Neural cell (in vitro differentiated cells): ENCODE measurements around the gene CXCL5. TPM values are rescaled to one million over a fixed set of nuclear protein-coding genes. Genes with fewer than 3 reads are reported as not detected.
"Not testable (repeated sequence)": the region's sequence is repeated elsewhere in the genome, so short reads cannot be mapped to it uniquely, and the experiment has no call there.

Source experiments
- H2AFZ ChIP-seq: fragments of 200-600, 300-800 bp; sonication (generic), shearing (Covaris generic); 2 replicates; pipeline ENCODE4 v1.6.0; 2014; ENCODE audit warnings: low read depth, mild to moderate bottlenecking, antibody characterized with exemption, low read length, moderate library complexity
- H3F3A ChIP-seq: fragments of 200-600 bp; shearing (Covaris generic); 2 replicates; pipeline ENCODE4 v1.6.1; 2016; ENCODE audit warnings: mild to moderate bottlenecking, moderate library complexity, mixed read lengths, antibody characterized with exemption, low read length; ENCODE audit not compliant: insufficient read depth, poor library complexity, severe bottlenecking
- H3K27ac ChIP-seq: fragments of 200-600, 300-800 bp; sonication (generic), shearing (Covaris generic); 2 replicates; pipeline ENCODE4 v1.5.1; 2014; ENCODE audit warnings: mild to moderate bottlenecking, low read length, moderate library complexity
- H3K27me3 ChIP-seq: fragments of 300-800, 200-600 bp; sonication (generic), shearing (Covaris generic); 2 replicates; pipeline ENCODE4 v1.6.0; 2014; ENCODE audit warnings: mild to moderate bottlenecking, low read depth, low read length, moderate library complexity; ENCODE audit not compliant: insufficient read depth
- H3K36me3 ChIP-seq: fragments of 300-800, 200-600 bp; sonication (generic), shearing (Covaris generic); 2 replicates; pipeline ENCODE4 v1.5.1; 2014; ENCODE audit warnings: mild to moderate bottlenecking, antibody characterized with exemption, low read length, moderate library complexity; ENCODE audit not compliant: insufficient read depth
- H3K4me2 ChIP-seq: fragments of 300-800, 200-600 bp; sonication (generic), shearing (Covaris generic); 2 replicates; pipeline ENCODE4 v1.6.0; 2014; ENCODE audit warnings: mild to moderate bottlenecking, low read length
- H3K4me3 ChIP-seq: fragments of 300-800, 200-600 bp; sonication (generic), shearing (Covaris generic); 2 replicates; pipeline ENCODE4 v1.5.1; 2014; ENCODE audit warnings: mild to moderate bottlenecking, low read length, moderate library complexity
- H3K79me2 ChIP-seq: fragments of 200-600 bp; shearing (Covaris generic); replicated peaks from 2 replicates; pipeline ENCODE4 v1.6.0; 2014; ENCODE audit warnings: mild to moderate bottlenecking, low read length, moderate library complexity; ENCODE audit not compliant: insufficient read depth
- H3K9ac ChIP-seq: fragments of 300-800, 200-600 bp; sonication (generic), shearing (Covaris generic); 2 replicates; pipeline ENCODE4 v1.6.1; 2016; ENCODE audit warnings: mild to moderate bottlenecking, low read length, mixed read lengths
- H3K9me2 ChIP-seq: fragments of 200-600 bp; shearing (Covaris generic); 2 replicates; pipeline ENCODE4 v1.6.1; 2016; ENCODE audit warnings: mild to moderate bottlenecking, low read length, mixed read lengths; ENCODE audit not compliant: insufficient read depth
- H3K9me3 ChIP-seq: fragments of 200-600, 300-800 bp; sonication (generic), shearing (Covaris generic); 2 replicates; pipeline ENCODE4 v1.6.1; 2016; ENCODE audit warnings: mild to moderate bottlenecking, mixed run types, low read length, moderate library complexity, mixed read lengths
- H4K20me1 ChIP-seq: fragments of 200-600 bp; shearing (Covaris generic); 2 replicates; pipeline ENCODE4 v1.6.1; 2016; ENCODE audit warnings: mild to moderate bottlenecking, mixed run types; ENCODE audit not compliant: insufficient read depth
- CTCF ChIP-seq: fragments of 450-650 bp; IDR thresholded peaks from 2 replicates; pipeline ENCODE4 v1.5.1; 2014; ENCODE audit warnings: antibody characterized with exemption, mild to moderate bottlenecking, moderate library complexity; ENCODE audit not compliant: poor library complexity, severe bottlenecking
- EP300 ChIP-seq: fragments of 450-650 bp; conservative IDR thresholded peaks from 2 replicates; pipeline ENCODE4 v1.6.1; 2014; ENCODE audit warnings: antibody characterized with exemption, mild to moderate bottlenecking, moderate library complexity; ENCODE audit not compliant: poor library complexity, severe bottlenecking
- EZH2 ChIP-seq: fragments of 200-600, 300-800 bp; shearing (Covaris generic), sonication (generic); IDR thresholded peaks from 2 replicates; pipeline ENCODE4 v1.6.1; 2014; ENCODE audit warnings: antibody characterized with exemption, low read length, borderline replicate concordance, mild to moderate bottlenecking; ENCODE audit not compliant: insufficient read depth, poor library complexity, severe bottlenecking
- MXI1 ChIP-seq: fragments of 450-650 bp; conservative IDR thresholded peaks from 2 replicates; pipeline ENCODE4 v1.6.1; 2014; ENCODE audit warnings: antibody characterized with exemption, mild to moderate bottlenecking; ENCODE audit not compliant: poor library complexity, severe bottlenecking
- POLR2AphosphoS5 ChIP-seq: IDR thresholded peaks from 2 replicates; pipeline ENCODE4 v1.6.1; 2012
- RAD21 ChIP-seq: fragments of 450-650 bp; conservative IDR thresholded peaks from 2 replicates; pipeline ENCODE4 v1.6.1; 2014; ENCODE audit warnings: antibody characterized with exemption, mild to moderate bottlenecking, moderate library complexity
- REST ChIP-seq: IDR thresholded peaks from 2 replicates; pipeline ENCODE4 v1.6.1; 2012; ENCODE audit warnings: borderline replicate concordance
- SMC3 ChIP-seq: fragments of 450-650 bp; conservative IDR thresholded peaks from 2 replicates; pipeline ENCODE4 v1.6.1; 2014; ENCODE audit warnings: antibody characterized with exemption, mild to moderate bottlenecking, moderate library complexity; ENCODE audit not compliant: poor library complexity
- TAF1 ChIP-seq: IDR thresholded peaks from 2 replicates; pipeline ENCODE4 v1.6.1; 2012; ENCODE audit warnings: low read depth
- polyA plus RNA-seq: library from polyadenylated mRNA; depleted of rRNA; stranded (reverse); fragments of >200 nt; gene quantifications from 2 replicates; pipeline ENCODE4 v1.2.3, GENCODE V29; 2014

The CXCL5 gene
- polyA plus RNA-seq, 1 donor from 2014 or later, result not detected

- H3K27ac ChIP-seq, result no peak overlapping the region
- H4K20me1 ChIP-seq, result no peaks in the 10 kb centered on the region
- no peak overlapping the region for H3K4me2 ChIP-seq
- no peaks in the 10 kb centered on the region for H3K9me3 ChIP-seq
- no peaks in the 10 kb centered on the region for H3K27me3 ChIP-seq
- H3K9ac ChIP-seq, result no peak overlapping the region
- H2AFZ ChIP-seq, result no peak overlapping the region
- no peaks in the 10 kb centered on the region for H3K79me2 ChIP-seq
- H3F3A ChIP-seq, result no peaks in the 10 kb centered on the region
- TF ChIP-seq SMC3, result no peak
- TF ChIP-seq RAD21, result no peak
- no peak for TF ChIP-seq MXI1
- no peak for TF ChIP-seq REST
- TF ChIP-seq TAF1, result no peak
- no peak for TF ChIP-seq POLR2AphosphoS5
- no peak for TF ChIP-seq EP300
- TF ChIP-seq CTCF, result no peak
- no peak for TF ChIP-seq EZH2
- H3K9me2 ChIP-seq, result no peaks in the 10 kb centered on the region
- no peak overlapping the region for H3K4me3 ChIP-seq
- no peaks in the 10 kb centered on the region for H3K36me3 ChIP-seq
These were observed 33.4 kb downstream of the CXCL5 start for GRCh38 chr4:73964862-73965611.

GRCh38 chr4:73962724-73963123 lies 35.8 kb downstream of the CXCL5 start:
- Histone ChIP-seq H3K9ac (no peak overlapping the region), H3K27ac (no peak overlapping the region), H3K4me3 (no peak overlapping the region), H4K20me1 (no peaks in the 10 kb centered on the region), H3K36me3 (no peaks in the 10 kb centered on the region), H3K4me2 (no peak overlapping the region), H3F3A (no peaks in the 10 kb centered on the region), H3K79me2 (no peaks in the 10 kb centered on the region), H3K9me3 (no peaks in the 10 kb centered on the region), H2AFZ (no peak overlapping the region), H3K9me2 (no peaks in the 10 kb centered on the region), H3K27me3 (no peaks in the 10 kb centered on the region)
- TF ChIP-seq POLR2AphosphoS5, result no peak
- no peak for TF ChIP-seq EZH2
- TF ChIP-seq TAF1, result no peak
- TF ChIP-seq CTCF, result no peak
- no peak for TF ChIP-seq SMC3
- TF ChIP-seq EP300, result no peak
- TF ChIP-seq REST, result no peak
- no peak for TF ChIP-seq RAD21
- TF ChIP-seq MXI1, result no peak

- H3K36me3 ChIP-seq, H3K9me3 ChIP-seq, H3K9me2 ChIP-seq, H3K27me3 ChIP-seq, H4K20me1 ChIP-seq, H3K4me2 ChIP-seq, H3K27ac ChIP-seq, H3K4me3 ChIP-seq, H3K9ac ChIP-seq, H2AFZ ChIP-seq, H3F3A ChIP-seq, H3K79me2 ChIP-seq: not testable (repeated sequence)
These were observed 39.4 kb downstream of the CXCL5 start for GRCh38 chr4:73959041-73959440.
